ENCODE measurements around the gene CSE1L. TPM values are rescaled to one million over a fixed set of nuclear protein-coding genes. Genes with fewer than 3 reads are reported as not detected.

The CSE1L gene
- total RNA-seq, 1 experiment from 2014 or later: 246 TPM

DNA sequence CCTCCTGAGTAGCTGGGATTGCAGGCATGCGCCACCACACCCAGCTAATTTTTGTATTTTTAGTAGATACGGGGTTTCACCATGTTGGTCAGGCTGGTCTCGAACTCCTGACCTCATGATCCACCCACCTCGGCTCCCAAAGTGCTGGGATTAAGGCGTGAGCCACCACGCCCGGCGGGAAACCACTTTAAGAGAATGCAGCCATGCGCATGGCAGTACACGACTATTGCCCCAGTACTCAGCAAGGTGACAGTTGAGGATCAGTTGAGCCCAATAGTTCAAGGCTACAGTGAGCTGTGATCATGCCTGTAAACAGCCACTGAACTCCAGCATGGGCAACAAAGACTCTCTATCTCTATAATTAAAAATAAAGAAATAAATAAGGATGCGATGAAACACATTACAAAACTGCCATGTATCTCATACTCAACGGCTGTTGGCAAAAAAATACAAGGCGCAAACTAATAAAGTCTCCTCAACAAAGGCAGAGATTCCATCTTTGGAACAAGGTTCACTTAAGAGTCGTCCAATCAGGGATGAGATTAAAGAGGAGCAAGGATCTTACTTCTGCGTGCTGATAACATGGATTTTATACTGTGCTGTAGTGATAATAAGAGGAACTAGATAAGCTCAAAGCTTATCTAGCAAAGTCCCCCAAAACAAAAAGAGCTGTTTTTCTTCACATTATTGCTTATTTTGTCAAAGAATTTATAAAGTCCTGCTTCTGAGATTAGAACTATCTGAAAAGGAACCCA, 90.9 kb downstream of the CSE1L start:
- H4K5ac ChIP-seq (ENCODE audit: insufficient read length, low read depth, low read length): no peak overlapping the region
- peaks cover 2% of the 10 kb centered on the region for H3K79me1 ChIP-seq (ENCODE audit: insufficient read depth, low read depth, low read length, poor library complexity, severe bottlenecking)
- no peak overlapping the region for H2BK5ac ChIP-seq (ENCODE audit: insufficient read length, low read length)
- H3K27ac Mint-ChIP-seq: peak overlapping the region in 1 of 3 experiments; percentile 26; a peak in 1 of 7 replicates
- H2BK12ac ChIP-seq (ENCODE audit: insufficient read length, low read depth, low read length): no peak overlapping the region
- peaks cover 14 to 52% (median 45%) of the 10 kb centered on the region in 3 experiments; a peak in 6 of 7 replicates for H3K36me3 Mint-ChIP-seq (ENCODE audit: insufficient read depth in 1 of 3, low read depth in 3 of 3)
- no peak overlapping the region for H2BK120ac ChIP-seq (ENCODE audit: low read depth, low read length, poor library complexity, severe bottlenecking)
- no peaks in the 10 kb centered on the region for H3K27me3 ChIP-seq (ENCODE audit: insufficient read depth, low read length)
- H4K91ac ChIP-seq (ENCODE audit: insufficient read length, low read depth, low read length): no peak overlapping the region
- no peak overlapping the region for H3K23ac ChIP-seq (ENCODE audit: insufficient read length, low read depth, low read length)
- H2BK15ac ChIP-seq (ENCODE audit: low read depth, low read length): no peak overlapping the region
- H2AFZ ChIP-seq (ENCODE audit: low read length): no peak overlapping the region
- H3K4me1 ChIP-seq (ENCODE audit: insufficient read depth, low read length): no peaks in the 10 kb centered on the region
- no peaks in the 10 kb centered on the region for H3K23me2 ChIP-seq (ENCODE audit: insufficient read length, low read depth, low read length, poor library complexity, severe bottlenecking)
- H3K4me1 Mint-ChIP-seq: peaks cover 9 to 11% of the 10 kb centered on the region in 2 experiments
- H3K27ac ChIP-seq (ENCODE audit: insufficient read length, low read depth, low read length): no peak overlapping the region
- no peak overlapping the region for H3K9ac ChIP-seq (ENCODE audit: extremely low read depth, insufficient read length, low read length)
- no peak overlapping the region for H3K18ac ChIP-seq (ENCODE audit: insufficient read length, low read depth, low read length)
- H3K4me2 ChIP-seq (ENCODE audit: insufficient read depth, insufficient read length, low read length): no peak overlapping the region
- DNase-seq: no peak
- H4K20me1 ChIP-seq (ENCODE audit: control insufficient read depth, insufficient read depth, insufficient read length): no peaks in the 10 kb centered on the region
- no peak overlapping the region for H3T11ph ChIP-seq (ENCODE audit: low read length)
- no peak overlapping the region for H3K4ac ChIP-seq (ENCODE audit: low read depth, low read length)
- no peak for TF ChIP-seq CTCF (conservative IDR thresholded peaks at IDR 0.05)
- no peaks in the 10 kb centered on the region for H3K9me3 ChIP-seq (ENCODE audit: control insufficient read depth, low read depth, low read length)
- no peak overlapping the region for H4K8ac ChIP-seq (replicated peaks; ENCODE audit: insufficient read length, low read depth, low read length)
- no peak overlapping the region for H3K4me3 Mint-ChIP-seq
- H3K56ac ChIP-seq (ENCODE audit: insufficient read length, low read depth, low read length): no peak overlapping the region
- no CpG with 5 or more reads among the region's 15 CpGs for WGBS (ENCODE audit: extremely low coverage, insufficient read length, low lambda C conversion rate)
- H3K27me3 Mint-ChIP-seq (ENCODE audit: low read depth): no peaks in the 10 kb centered on the region
- H2BK20ac ChIP-seq (ENCODE audit: low read depth, low read length, poor library complexity, severe bottlenecking): no peak overlapping the region
- H3K79me2 ChIP-seq (ENCODE audit: insufficient read depth, low read length): no peaks in the 10 kb centered on the region
- no peak overlapping the region for H2AK5ac ChIP-seq (ENCODE audit: insufficient read length, low read length)
- no peaks in the 10 kb centered on the region for H3K9me3 Mint-ChIP-seq
- no peak overlapping the region for H3K14ac ChIP-seq (ENCODE audit: insufficient read depth, low read length)

All from H9 (cell line).